D721Med (cell line): ENCODE results near the gene KIF5A.
"Not testable (repeated sequence)": the region's sequence is repeated elsewhere in the genome, so short reads cannot be mapped to it uniquely, and the experiment has no call there.

Experiments used
- DNase-seq: peaks from one replicate; pipeline ENCODE4 v3.0.0; 2011; ENCODE audit warnings: low spot score; ENCODE audit not compliant: insufficient read length
- FAIRE-seq: peaks from 2 replicates; lab custom pipeline; 2011; peaks lifted over from hg19 to GRCh38; lab: Jason Lieb, UNC
- CTCF ChIP-seq: IDR thresholded peaks from 2 replicates; pipeline ENCODE4 v1.5.1; 2012; ENCODE audit warnings: mild to moderate bottlenecking, control low read depth; ENCODE audit not compliant: insufficient read depth; ENCODE audit errors: missing control alignments

The KIF5A gene

DNA sequence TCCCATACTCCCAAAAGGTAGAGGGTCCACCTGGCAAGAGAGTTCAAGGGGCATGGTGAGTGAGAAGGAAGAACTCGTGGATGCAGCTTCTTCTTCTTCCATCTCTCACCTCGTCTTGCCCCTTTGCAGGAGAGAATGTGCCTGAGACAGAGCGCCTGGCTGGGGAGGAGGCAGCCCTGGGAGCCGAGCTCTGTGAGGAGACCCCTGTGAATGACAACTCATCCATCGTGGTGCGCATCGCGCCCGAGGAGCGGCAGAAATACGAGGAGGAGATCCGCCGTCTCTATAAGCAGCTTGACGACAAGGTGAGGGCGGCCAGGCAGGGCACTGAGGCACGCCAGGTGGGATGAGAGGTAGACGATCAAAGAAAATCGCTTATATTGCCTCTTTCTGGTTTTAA is 20.0 kb downstream of the KIF5A start:
- FAIRE-seq = no peak
- no peak for DNase-seq
- TF ChIP-seq CTCF = no peak

GRCh38 chr12:57570438-57570837 is 20.6 kb downstream of the KIF5A start:
- not testable (repeated sequence) for FAIRE-seq, DNase-seq

DNA sequence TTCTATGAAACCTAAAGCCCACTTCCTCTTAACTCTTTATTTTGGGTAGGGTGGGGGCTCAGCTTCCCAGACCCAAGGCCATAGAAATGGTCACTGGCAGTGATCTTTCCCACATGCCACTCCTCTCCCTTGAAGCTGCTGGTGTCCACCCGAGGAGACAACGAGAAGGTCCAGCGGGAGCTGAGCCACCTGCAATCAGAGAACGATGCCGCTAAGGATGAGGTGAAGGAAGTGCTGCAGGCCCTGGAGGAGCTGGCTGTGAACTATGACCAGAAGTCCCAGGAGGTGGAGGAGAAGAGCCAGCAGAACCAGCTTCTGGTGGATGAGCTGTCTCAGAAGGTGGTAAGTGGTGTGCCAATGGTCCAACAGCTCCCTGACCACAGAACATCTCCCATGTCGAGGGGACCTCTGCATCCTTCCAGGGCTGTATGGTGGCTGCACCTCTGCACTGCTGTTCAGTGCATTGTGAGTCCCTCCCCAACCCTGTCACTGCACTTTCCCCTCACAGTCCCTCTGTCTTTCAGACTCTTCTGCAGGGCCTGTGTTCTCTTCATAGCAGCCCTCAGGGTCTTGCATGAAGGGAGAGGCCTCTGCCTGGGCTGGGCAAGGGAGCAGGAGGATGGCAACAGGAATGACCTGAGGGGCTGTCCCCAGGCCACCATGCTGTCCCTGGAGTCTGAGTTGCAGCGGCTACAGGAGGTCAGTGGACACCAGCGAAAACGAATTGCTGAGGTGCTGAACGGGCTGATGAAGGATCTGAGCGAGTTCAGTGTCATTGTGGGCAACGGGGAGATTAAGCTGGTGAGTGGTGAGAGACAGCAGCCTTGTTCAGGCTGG is 22.3 kb downstream of the KIF5A start:
- FAIRE-seq (no peak), DNase-seq (no peak)
- TF ChIP-seq CTCF = no peak

DNA sequence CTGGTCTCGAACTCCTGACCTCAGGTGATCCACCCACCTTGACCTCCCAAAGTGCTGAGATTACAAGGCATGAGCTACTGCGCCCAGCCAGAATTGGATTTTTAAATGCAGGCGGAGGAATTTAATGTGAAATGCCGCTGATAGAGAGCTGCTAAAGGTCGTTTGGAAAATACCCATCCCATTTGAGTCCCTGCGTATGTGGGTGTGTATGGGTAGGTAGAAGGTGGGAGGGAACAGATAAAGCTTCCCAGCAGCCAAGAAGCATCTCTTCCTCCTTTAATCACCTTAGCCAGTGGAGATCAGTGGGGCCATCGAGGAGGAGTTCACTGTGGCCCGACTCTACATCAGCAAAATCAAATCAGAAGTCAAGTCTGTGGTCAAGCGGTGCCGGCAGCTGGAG is 25.0 kb downstream of the KIF5A start:
- TF ChIP-seq CTCF = no peak
- DNase-seq (no peak), FAIRE-seq (no peak)

DNA sequence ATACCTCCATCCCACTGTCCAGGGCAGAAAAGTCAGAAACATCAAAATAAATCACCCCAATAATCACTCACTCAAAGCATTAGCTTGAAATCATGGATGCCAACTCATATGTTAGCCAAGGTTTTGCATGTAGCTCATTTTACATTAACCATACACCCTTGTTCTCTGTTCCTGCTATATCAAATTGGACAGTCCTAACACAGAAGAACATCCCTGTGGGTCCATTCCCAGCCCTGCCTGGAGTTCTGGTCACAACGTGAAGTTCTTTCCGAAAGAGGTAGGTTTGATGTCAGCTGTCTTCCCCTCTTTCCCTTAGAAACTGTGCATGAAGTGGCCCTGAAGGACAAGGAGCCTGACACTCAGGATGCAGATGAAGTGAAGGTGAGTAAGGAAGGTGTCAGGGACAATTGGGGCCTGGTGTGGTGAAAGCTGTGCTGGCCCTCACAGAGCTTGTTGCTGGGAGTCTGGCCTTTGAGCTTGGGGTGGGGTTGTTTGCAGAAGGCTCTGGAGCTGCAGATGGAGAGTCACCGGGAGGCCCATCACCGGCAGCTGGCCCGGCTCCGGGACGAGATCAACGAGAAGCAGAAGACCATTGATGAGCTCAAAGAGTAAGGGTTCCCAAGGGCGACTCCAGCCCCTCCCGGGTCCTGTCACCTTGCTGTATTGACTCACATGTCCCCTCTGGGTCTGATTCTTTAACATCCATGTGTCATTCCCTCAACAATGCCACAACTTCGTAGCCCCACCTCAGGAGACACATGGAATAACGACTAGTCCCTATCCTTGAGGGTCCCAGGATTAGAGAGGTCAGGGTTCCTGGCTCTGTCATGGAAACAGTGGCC is 26.1 kb downstream of the KIF5A start:
- no peak for FAIRE-seq

DNA sequence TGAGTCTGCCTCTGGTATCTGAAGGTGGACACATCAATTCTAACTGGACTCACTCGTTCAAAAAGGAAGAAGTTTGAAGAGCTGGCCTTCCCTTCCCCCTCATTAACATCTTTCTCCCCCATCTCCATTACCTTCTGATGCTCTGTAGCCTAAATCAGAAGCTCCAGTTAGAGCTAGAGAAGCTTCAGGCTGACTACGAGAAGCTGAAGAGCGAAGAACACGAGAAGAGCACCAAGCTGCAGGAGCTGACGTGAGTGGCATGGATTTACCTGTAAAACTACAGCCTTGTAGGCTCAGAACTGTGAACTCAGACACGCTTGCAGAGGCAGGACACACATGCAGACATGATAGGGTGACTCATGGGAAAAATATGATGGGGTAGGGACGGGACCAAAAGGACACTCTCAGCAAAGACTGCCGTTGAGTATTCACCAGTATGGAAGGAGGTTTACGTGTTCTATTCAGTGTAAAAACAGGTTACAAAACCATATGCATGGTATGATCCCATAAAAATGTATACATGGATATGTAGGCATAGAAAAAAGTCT is 26.8 kb downstream of the KIF5A start:
- DNase-seq (no peak), FAIRE-seq (no peak)
- no peak for TF ChIP-seq CTCF

More for the DNA sequence above, 26.1 kb downstream of the KIF5A start:
- TF ChIP-seq CTCF = no peak
- no peak for DNase-seq

DNA sequence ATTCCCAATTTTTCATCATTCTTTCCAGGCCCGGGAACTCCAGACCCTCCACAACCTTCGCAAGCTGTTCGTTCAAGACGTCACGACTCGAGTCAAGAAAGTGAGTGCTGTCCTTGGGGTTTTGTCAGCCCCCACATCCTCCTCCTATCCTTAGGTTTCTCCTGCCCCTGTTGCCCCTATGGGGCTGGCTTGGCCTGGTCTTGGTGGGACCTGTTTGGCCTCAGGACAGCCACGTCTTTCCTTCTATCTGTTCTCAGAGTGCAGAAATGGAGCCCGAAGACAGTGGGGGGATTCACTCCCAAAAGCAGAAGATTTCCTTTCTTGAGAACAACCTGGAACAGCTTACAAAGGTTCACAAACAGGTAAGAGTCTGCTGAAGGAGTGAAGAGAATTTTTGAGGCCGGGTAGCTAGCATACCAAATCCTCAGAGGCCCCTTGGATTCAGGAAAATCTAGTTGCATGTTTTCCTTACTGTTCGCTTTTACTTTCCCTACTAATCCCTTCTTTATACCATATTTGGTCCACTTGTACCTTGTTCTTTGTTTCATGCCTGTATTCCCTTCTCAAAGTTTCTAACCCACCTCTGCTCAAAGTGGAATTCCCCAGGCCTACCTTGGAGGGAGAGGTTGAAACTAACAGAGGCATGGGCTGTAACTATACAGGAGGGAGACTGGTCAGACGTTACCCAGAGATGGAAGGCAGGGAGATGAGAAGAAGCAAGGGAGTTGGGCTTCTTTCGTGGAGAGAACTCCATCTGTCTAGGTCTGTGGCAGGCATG is 28.3 kb downstream of the KIF5A start:
- DNase-seq = no peak
- no peak for FAIRE-seq
- no peak for TF ChIP-seq CTCF
